Kidney glomerular epithelial cell (primary cell): ENCODE measurements around the gene SGCE.

Source experiments
- DNase-seq: peaks from one replicate; lab custom pipeline; 2025; lab: John Stamatoyannopoulos, UW

The SGCE gene

GRCh38 chr7:94621120-94621519 lies 34.8 kb downstream of the SGCE start:
- DNase-seq: no peak

GRCh38 chr7:94620703-94621118 lies 35.2 kb downstream of the SGCE start:
- peak; percentile 75 for DNase-seq

- DNase-seq: no peak
Observed at GRCh38 chr7:94618126-94618525, 37.8 kb downstream of the SGCE start.

- DNase-seq: no peak
Observed at GRCh38 chr7:94616855-94617254, 39.1 kb downstream of the SGCE start.

- DNase-seq: no peak
Observed at GRCh38 chr7:94615666-94616065, 40.3 kb downstream of the SGCE start.

GRCh38 chr7:94612661-94613060 lies 43.3 kb downstream of the SGCE start:
- no peak for DNase-seq

GRCh38 chr7:94612253-94612652 lies 43.7 kb downstream of the SGCE start:
- no peak for DNase-seq

GRCh38 chr7:94609561-94609960 lies 46.4 kb downstream of the SGCE start:
- no peak for DNase-seq

GRCh38 chr7:94605031-94605430 lies 50.9 kb downstream of the SGCE start:
- DNase-seq: no peak

- no peak for DNase-seq
Observed at GRCh38 chr7:94602181-94602580, 53.8 kb downstream of the SGCE start.

GRCh38 chr7:94600267-94600666 lies 55.7 kb downstream of the SGCE start:
- DNase-seq: no peak

GRCh38 chr7:94595717-94596116 lies 60.2 kb downstream of the SGCE start:
- no peak for DNase-seq

GRCh38 chr7:94594882-94595281 lies 61.1 kb downstream of the SGCE start:
- DNase-seq: no peak

GRCh38 chr7:94591176-94591575 lies 64.8 kb downstream of the SGCE start:
- DNase-seq: no peak

GRCh38 chr7:94590526-94591162 lies 65.3 kb downstream of the SGCE start:
- DNase-seq: no peak

GRCh38 chr7:94588075-94588474 lies 67.9 kb downstream of the SGCE start:
- DNase-seq: no peak

- DNase-seq: no peak
Observed at GRCh38 chr7:94584113-94584512, 71.8 kb downstream of the SGCE start.

GRCh38 chr7:94580601-94581000 lies 75.3 kb downstream of the SGCE start:
- no peak for DNase-seq

- DNase-seq: no peak
Observed at GRCh38 chr7:94579470-94579869, 76.5 kb downstream of the SGCE start.

GRCh38 chr7:94578614-94579013 lies 77.3 kb downstream of the SGCE start:
- no peak for DNase-seq

- no peak for DNase-seq
Observed at GRCh38 chr7:94577357-94577756, 78.6 kb downstream of the SGCE start.

- DNase-seq: no peak
Observed at GRCh38 chr7:94576316-94576715, 79.6 kb downstream of the SGCE start.

GRCh38 chr7:94575646-94576045 lies 80.3 kb downstream of the SGCE start:
- no peak for DNase-seq

GRCh38 chr7:94571816-94572215 lies 84.1 kb downstream of the SGCE start:
- no peak for DNase-seq

GRCh38 chr7:94567396-94567795 lies 88.5 kb downstream of the SGCE start:
- no peak for DNase-seq
